Prostate gland (tissue), 2 donors: ENCODE results near the gene SHISA6. TPM values are rescaled to one million over a fixed set of nuclear protein-coding genes. Genes with fewer than 3 reads are reported as not detected.

Experiments used
- DNase-seq: peaks from one replicate; pipeline ENCODE4 v3.0.0-alpha.2; 2019; ENCODE audit warnings: low spot score
- H3K27ac ChIP-seq, 2 donors: fragments of 200-600 bp; sonication (generic); 2 replicates each; pipeline ENCODE4 v1.5.1; 2017 to 2019
- H3K27me3 ChIP-seq: fragments of 200-600 bp; sonication (generic); replicated peaks from 2 replicates; pipeline ENCODE4 v1.5.1; 2019; ENCODE audit not compliant: insufficient read depth
- H3K36me3 ChIP-seq, 2 donors: fragments of 200-600 bp; sonication (generic); 1 replicate in 1 of 2; 2 replicates in 1 of 2; pipeline versions ENCODE4 v1.5.1 to v1.8.1; 2017 to 2019
- H3K4me1 ChIP-seq: fragments of 200-600 bp; sonication (generic); replicated peaks from 2 replicates; pipeline ENCODE4 v1.5.1; 2019
- H3K4me3 ChIP-seq, 2 donors: fragments of 200-600 bp; sonication (generic); 2 replicates each; pipeline ENCODE4 v1.5.1; 2017 to 2019
- H3K9me3 ChIP-seq: fragments of 200-600 bp; sonication (generic); 2 replicates; pipeline ENCODE4 v1.5.1; 2017
- POLR2A ChIP-seq: fragments of 450-650 bp; IDR thresholded peaks from one replicate; pipeline ENCODE4 v1.6.1; 2016; ENCODE audit warnings: antibody characterized with exemption, mild to moderate bottlenecking
- POLR2AphosphoS5 ChIP-seq: sonication (generic); formaldehyde crosslinking; IDR thresholded peaks from one replicate; pipeline ENCODE4 v1.6.1; 2017; ENCODE audit warnings: antibody characterized with exemption
- WGBS: methylation state at CpG from one replicate; pipeline ENCODE4 v1.1.5; 2018; 5-methylcytosine and 5-hydroxymethylcytosine counted together
- intact Hi-C: fragments of 100-400 bp; cut with DNase I; formaldehyde crosslinking; loops from one replicate; pipeline ENCODE4 v1.14.2; 2022
- total RNA-seq, 2 donors: library from RNA; depleted of rRNA; stranded (reverse); fragments of >200 nt; gene quantifications; one replicate each; pipeline ENCODE4 v1.1.0, GENCODE V29; 2016
- TF ChIP-seq, protein P1 (sequence below), 4 experiments: fragments of 200-600 bp in 2 of 4; fragments of 450-650 bp in 2 of 4; sonication (generic) in 2 of 4; IDR thresholded peaks; 1 replicate in 3 of 4; 2 replicates in 1 of 4; pipeline ENCODE4 v1.5.1; 2016 to 2019; ENCODE audit warnings: antibody characterized with exemption in 4 of 4, mild to moderate bottlenecking in 2 of 4, moderate library complexity in 2 of 4

Gene SHISA6
- total RNA-seq, 2 donors from 2014 or later: 9.0 to 10.6 TPM

GRCh38 chr17:11438673-11439072, 197.7 kb downstream of the SHISA6 start:
- WGBS: 79% methylated on average over 4 of the region's 4 CpGs
- intact Hi-C loops: no loop called here
- H3K27me3 ChIP-seq: no peaks in the 10 kb centered on the region
- H3K27ac ChIP-seq: no peak overlapping the region
- H3K4me3 ChIP-seq: no peak overlapping the region
- H3K9me3 ChIP-seq: no peaks in the 10 kb centered on the region
- TF ChIP-seq, protein P1, sequence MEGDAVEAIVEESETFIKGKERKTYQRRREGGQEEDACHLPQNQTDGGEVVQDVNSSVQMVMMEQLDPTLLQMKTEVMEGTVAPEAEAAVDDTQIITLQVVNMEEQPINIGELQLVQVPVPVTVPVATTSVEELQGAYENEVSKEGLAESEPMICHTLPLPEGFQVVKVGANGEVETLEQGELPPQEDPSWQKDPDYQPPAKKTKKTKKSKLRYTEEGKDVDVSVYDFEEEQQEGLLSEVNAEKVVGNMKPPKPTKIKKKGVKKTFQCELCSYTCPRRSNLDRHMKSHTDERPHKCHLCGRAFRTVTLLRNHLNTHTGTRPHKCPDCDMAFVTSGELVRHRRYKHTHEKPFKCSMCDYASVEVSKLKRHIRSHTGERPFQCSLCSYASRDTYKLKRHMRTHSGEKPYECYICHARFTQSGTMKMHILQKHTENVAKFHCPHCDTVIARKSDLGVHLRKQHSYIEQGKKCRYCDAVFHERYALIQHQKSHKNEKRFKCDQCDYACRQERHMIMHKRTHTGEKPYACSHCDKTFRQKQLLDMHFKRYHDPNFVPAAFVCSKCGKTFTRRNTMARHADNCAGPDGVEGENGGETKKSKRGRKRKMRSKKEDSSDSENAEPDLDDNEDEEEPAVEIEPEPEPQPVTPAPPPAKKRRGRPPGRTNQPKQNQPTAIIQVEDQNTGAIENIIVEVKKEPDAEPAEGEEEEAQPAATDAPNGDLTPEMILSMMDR (IDR thresholded peaks at IDR 0.05): no peak
- TF ChIP-seq POLR2AphosphoS5 (no peak), POLR2A (no peak)
- no peaks in the 10 kb centered on the region for H3K4me1 ChIP-seq
- no peaks in the 10 kb centered on the region for H3K36me3 ChIP-seq
- no peak for DNase-seq

- Histone ChIP-seq H3K27ac (no peak overlapping the region), H3K27me3 (no peaks in the 10 kb centered on the region), H3K4me3 (no peak overlapping the region), H3K9me3 (no peaks in the 10 kb centered on the region), H3K36me3 (no peaks in the 10 kb centered on the region), H3K4me1 (no peaks in the 10 kb centered on the region)
- TF ChIP-seq POLR2A (no peak), POLR2AphosphoS5 (no peak)
- TF ChIP-seq, protein P1 (IDR thresholded peaks at IDR 0.05): no peak
- 88% methylated on average over 1 of the region's 1 CpG for WGBS
- intact Hi-C loops: no loop called here
- no peak for DNase-seq
These were observed 200.0 kb downstream of the SHISA6 start for GRCh38 chr17:11441004-11441403.

GRCh38 chr17:11446316-11446715, 205.3 kb downstream of the SHISA6 start:
- Histone ChIP-seq H3K27ac (no peak overlapping the region), H3K27me3 (no peaks in the 10 kb centered on the region), H3K36me3 (no peaks in the 10 kb centered on the region), H3K9me3 (no peaks in the 10 kb centered on the region), H3K4me3 (no peak overlapping the region), H3K4me1 (no peaks in the 10 kb centered on the region)
- TF ChIP-seq POLR2A: no peak
- TF ChIP-seq POLR2AphosphoS5: no peak
- TF ChIP-seq, protein P1 (IDR thresholded peaks at IDR 0.05): no peak
- WGBS: 82% methylated on average over 4 of the region's 4 CpGs
- no peak for DNase-seq
- intact Hi-C loops: no loop called here

DNA sequence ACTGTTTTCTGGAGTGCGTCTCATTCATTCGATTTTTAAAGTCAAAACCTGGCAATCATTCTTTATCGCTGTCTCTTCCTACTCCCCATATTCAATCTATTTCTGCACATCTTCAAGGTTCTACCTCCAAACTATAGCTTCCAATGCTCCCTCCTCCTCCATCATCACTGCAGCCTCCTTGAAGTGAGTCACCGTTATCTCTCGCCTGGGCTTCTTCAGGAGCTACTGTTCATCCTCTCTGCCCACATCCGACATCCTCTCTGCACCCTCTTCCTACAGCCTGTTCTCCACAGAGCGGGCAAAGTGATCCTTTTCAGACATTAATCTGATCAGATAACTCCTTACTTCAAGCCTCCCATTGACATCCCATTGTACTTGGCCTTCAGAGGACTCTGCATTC, 213.1 kb downstream of the SHISA6 start:
- H3K36me3 ChIP-seq: no peaks in the 10 kb centered on the region
- no peak overlapping the region for H3K27ac ChIP-seq
- no peak overlapping the region for H3K4me3 ChIP-seq
- DNase-seq: no peak
- WGBS: 95% methylated on average over 7 of the region's 7 CpGs
- no peaks in the 10 kb centered on the region for H3K27me3 ChIP-seq
- intact Hi-C loops: no loop called here
- no peaks in the 10 kb centered on the region for H3K9me3 ChIP-seq
- H3K4me1 ChIP-seq: no peaks in the 10 kb centered on the region
- TF ChIP-seq POLR2AphosphoS5 (no peak), POLR2A (no peak)
- TF ChIP-seq, protein P1 (IDR thresholded peaks at IDR 0.05): no peak

- Histone ChIP-seq H3K27me3 (no peaks in the 10 kb centered on the region), H3K4me3 (no peak overlapping the region), H3K9me3 (no peaks in the 10 kb centered on the region), H3K4me1 (no peaks in the 10 kb centered on the region), H3K36me3 (no peaks in the 10 kb centered on the region), H3K27ac (no peak overlapping the region)
- WGBS: 89% methylated on average over 4 of the region's 4 CpGs
- intact Hi-C loops: no loop called here
- no peak for TF ChIP-seq POLR2AphosphoS5
- TF ChIP-seq, protein P1 (IDR thresholded peaks at IDR 0.05): no peak
- TF ChIP-seq POLR2A: no peak
- DNase-seq: no peak
These were observed 217.3 kb downstream of the SHISA6 start for GRCh38 chr17:11458279-11458678.
